ENCODE measurements around the gene GSX2.

DNA sequence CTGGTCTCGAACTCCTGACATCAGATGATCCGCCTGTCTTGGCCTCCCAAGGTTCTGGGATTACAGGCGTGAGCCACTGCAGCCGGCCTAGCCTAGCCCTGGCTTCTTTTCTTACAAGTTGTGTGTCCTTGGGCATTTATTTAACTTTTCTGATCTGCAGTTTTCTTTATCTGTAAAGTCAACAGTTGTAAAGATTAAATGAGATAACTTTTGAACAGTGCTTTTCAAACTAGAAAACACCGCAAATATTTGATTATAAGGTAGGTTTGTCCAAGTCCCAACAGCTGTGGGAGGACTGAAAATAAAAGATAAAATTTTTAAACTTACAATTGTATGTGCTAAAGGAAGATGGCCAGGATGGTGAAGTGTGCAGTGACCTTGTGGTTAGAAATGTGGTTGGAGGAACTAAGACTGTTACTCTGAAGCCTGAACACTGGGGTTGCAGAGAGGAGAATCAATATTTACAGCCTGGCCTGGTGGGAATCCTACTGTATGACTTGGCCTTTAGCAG lies 44.8 kb downstream of the GSX2 start:
- TF ChIP-seq, protein P1, sequence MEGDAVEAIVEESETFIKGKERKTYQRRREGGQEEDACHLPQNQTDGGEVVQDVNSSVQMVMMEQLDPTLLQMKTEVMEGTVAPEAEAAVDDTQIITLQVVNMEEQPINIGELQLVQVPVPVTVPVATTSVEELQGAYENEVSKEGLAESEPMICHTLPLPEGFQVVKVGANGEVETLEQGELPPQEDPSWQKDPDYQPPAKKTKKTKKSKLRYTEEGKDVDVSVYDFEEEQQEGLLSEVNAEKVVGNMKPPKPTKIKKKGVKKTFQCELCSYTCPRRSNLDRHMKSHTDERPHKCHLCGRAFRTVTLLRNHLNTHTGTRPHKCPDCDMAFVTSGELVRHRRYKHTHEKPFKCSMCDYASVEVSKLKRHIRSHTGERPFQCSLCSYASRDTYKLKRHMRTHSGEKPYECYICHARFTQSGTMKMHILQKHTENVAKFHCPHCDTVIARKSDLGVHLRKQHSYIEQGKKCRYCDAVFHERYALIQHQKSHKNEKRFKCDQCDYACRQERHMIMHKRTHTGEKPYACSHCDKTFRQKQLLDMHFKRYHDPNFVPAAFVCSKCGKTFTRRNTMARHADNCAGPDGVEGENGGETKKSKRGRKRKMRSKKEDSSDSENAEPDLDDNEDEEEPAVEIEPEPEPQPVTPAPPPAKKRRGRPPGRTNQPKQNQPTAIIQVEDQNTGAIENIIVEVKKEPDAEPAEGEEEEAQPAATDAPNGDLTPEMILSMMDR (IDR thresholded peaks at IDR 0.05) = no peak
- TF ChIP-seq POLR2A (IDR thresholded peaks at IDR 0.05) = no peak

All from body of pancreas (tissue), 4 donors.